ENCODE results near the gene TGFBR2.
"Not testable (repeated sequence)": the region's sequence is repeated elsewhere in the genome, so short reads cannot be mapped to it uniquely, and the experiment has no call there.

TGFBR2 gene

DNA sequence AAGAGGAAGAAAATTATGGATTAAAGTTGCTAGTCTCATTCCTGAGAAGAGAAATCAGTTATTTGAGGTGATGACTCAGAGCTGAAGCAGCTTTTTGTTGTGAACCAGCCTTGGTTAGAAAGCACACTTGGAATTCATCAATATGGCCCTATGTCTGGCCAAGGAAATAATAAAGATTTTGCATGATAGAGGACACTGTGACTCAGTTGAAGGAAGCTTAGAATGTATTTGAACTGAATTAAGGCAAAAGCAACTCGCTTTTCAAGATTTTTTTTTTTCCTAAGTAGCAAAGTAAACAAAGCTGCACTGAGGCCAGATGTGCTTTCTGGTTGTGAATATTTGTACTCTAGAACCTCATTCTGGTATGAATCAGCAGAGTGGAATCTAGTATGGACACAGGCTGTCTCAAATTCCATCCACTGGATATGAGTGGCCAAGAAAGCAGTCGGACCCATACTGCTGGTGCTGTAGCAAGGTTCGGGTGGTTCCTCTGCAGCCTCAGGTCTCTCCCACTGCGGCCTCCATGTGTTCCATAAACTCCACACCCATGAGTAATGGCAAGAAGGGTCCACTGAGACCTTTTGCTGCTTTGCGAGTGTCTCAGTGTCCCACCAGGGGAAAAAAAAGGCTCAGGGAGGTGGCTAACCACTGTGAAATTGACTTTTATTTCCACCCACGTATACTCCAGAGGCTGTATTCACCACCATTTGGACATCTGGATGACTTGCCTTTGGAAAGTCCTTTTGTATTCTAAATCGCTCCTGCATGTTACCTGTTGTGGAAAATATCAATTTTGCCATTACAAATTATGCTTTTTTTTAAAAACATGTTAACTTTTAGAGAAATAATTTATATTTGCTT, 53.1 kb downstream of the TGFBR2 start:
- DNase-seq, result no peak

DNA sequence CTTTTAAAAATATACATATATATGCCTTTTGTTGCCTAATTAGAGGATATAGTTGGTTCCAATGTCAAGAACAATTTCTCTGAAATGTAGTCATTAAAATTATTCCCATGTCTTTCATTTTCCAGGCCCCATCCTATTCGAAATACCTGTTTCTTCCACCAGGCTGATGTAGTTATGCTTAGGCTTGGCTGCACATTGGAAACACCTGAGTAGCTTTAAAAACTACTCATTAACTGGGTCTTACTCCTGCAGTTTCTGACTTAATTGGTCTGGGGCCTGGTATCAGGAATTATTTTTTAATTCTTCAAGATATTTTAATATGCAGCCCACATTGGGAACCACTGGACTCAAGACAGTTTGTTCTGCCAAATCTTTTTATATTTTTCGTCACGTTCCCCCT, 53.7 kb downstream of the TGFBR2 start:
- no peak for DNase-seq

DNA sequence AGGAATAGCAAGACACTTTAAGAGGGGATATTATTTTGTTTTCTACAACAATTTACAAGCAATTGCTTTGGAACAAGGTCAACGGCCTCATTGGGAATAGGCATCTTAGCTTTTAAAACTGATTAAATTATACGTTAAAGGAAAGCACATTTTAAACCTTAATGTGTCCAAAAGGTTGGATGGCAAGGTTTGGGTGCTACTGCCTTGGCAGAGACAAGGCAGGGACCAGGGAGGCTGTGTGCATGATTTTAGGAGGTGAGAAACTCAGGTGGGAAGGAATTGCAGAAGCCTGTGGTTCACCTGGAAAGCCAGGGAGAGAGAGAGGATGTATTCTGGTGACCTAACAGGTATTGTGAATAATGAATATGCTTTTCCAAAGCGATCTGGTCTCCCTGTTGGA, 54.3 kb downstream of the TGFBR2 start:
- DNase-seq, result no peak

DNA sequence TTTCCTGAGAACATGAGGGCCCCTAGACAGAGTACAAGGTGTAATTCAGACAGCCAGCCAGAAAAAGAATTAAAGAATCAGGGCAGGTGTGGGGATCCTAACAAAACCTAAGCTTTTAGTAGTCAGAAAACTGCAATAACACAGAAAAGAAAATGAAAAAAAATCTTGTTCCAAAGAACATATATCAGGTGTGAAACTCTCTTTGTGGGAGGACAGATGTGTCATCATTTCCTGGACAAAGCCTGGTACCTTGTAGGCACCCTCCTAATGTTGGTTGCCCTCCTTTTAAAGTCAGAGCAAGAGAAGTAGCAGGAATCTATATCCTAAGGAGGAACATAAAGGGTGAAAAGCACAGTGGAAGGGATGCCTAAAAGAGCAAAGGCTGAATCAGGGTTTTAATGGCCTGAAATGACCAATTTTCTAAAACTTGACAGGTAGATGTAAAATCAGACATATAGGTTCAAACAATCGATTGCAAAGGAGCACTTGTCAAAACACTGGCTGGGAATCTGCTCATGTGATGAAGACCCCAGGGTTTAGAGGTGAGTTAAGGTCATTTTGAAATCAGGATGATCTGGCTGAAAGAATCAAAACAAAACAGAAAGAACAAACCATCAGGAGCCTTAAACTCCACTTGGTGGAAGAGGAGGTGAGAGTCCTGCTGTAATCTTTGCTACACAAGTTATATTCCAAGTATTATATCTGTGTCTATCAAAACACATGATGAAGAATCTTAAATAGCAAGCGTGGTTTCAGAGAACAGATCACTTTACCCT, 54.9 kb downstream of the TGFBR2 start:
- no peak for DNase-seq

DNA sequence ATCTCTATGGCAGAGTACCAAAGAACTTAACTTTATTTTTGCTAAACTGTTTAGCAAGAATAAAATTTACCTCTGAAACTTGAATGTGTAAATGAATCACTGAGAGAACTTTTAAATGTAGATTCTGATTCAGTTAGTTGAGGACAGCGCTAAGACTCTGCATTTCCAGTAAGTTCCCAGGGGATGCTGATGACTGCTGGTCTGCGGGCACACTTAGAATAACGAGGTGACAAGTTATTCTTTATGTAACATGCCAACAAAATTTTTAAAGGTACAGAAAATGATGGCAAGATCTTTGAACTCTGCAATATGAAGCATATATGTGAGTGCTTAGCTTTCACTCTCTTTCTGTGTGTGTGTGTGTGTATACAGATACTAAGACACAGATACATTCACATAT, 56.4 kb downstream of the TGFBR2 start:
- no peak for DNase-seq

- DNase-seq, result no peak
Observed at GRCh38 chr3:30663533-30664241, 57.3 kb downstream of the TGFBR2 start.

DNA sequence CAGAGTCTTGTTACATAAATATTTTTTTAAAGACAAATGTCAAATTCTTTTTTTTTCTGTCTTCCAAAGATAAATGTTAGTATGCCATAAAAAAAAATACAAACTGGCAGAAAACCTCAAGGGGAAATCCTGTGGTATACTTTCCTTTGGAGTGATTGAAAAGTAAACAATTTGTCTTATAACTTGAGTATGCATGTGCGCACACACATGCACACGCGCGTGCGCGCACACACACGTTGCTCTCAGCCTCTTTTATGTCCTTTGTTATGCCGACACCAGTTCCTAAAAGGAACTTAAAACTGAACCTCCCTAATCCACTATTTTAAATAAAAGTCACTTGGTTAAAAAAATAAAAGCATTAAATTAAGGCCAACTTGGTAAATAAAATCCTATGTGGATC, 58.1 kb downstream of the TGFBR2 start:
- peak; percentile 59 for DNase-seq

DNA sequence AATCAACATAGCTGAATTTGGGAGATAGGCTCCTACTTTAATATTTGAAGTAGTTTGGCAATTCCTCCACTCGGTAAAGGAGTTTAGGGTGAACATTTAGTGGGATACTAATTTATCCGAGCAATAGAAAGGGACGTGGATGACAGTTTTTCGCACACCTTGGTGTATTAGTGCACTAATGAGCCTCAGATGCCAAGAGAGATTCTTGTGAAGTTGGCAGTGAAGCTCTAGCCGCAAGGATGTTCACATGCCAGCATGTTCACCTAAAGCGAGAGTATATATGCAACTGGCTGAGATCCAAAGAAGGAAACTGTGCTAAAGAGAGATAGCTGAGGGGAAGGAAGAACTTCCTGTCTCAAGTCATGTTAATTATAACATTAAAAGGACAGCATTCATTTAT, 58.5 kb downstream of the TGFBR2 start:
- peak; percentile 56 for DNase-seq

GRCh38 chr3:30665539-30665938, 59.1 kb downstream of the TGFBR2 start:
- DNase-seq, result no peak

GRCh38 chr3:30666572-30667279, 60.3 kb downstream of the TGFBR2 start:
- no peak for DNase-seq

DNA sequence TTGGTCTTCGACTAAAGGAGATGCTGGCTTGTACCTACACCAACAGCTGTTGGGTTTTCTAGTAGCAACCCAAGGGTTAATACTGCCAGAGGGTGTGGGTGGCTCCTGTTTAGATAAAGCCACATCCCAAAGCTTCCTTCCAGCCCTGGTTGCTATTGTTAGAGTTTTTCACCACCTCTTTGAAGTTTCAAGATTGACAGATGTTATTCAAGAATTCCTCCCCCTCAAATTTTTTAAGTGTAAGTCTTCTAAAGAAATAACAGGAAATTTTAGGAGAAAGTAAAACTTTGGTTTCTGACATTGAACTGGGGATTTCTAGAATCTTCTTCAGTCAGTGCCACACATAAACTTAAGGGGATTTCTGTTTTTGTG, 60.9 kb downstream of the TGFBR2 start:
- DNase-seq, result peak; percentile 45

DNA sequence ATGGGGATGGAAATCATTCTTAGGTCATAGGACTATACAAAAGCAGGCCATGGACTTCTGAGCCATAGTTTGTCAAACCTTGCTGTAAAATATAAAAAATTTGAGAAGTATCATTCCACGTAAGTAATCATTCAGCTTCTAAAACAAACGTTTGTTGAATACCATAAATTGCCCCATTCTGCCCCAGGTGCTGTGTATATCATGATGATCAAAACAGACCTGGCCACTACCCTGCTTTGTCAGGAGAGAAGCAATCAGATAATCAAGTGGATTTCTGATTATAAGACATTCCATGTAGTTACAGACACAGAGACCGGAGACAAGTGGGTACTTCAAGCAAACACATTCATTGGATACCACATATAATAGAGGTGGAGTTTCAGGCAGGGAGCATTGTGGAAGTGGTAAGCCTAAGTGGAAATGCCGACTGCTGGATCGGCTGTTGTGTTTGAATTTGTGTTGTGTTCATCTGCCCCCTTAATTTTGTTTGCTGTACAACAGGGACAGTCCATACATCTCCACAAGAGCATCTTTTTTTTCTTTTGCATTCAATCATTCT, 61.7 kb downstream of the TGFBR2 start:
- DNase-seq, result no peak

GRCh38 chr3:30669360-30669934, 63.0 kb downstream of the TGFBR2 start:
- not testable (repeated sequence) for DNase-seq

GRCh38 chr3:30670292-30670691, 63.9 kb downstream of the TGFBR2 start:
- no peak for DNase-seq

DNA sequence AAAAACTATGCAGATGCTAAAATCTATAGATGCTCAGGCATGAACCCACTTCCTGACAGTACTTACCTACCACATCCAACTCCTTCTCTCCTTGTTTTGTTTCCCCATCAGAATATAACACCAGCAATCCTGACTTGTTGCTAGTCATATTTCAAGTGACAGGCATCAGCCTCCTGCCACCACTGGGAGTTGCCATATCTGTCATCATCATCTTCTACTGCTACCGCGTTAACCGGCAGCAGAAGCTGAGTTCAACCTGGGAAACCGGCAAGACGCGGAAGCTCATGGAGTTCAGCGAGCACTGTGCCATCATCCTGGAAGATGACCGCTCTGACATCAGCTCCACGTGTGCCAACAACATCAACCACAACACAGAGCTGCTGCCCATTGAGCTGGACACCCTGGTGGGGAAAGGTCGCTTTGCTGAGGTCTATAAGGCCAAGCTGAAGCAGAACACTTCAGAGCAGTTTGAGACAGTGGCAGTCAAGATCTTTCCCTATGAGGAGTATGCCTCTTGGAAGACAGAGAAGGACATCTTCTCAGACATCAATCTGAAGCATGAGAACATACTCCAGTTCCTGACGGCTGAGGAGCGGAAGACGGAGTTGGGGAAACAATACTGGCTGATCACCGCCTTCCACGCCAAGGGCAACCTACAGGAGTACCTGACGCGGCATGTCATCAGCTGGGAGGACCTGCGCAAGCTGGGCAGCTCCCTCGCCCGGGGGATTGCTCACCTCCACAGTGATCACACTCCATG, 65.3 kb downstream of the TGFBR2 start:
- DNase-seq, result no peak

- DNase-seq, result no peak
Observed at GRCh38 chr3:30672287-30672735, 65.9 kb downstream of the TGFBR2 start.

- DNase-seq, result no peak
Observed at GRCh38 chr3:30672959-30673358, 66.6 kb downstream of the TGFBR2 start.

DNA sequence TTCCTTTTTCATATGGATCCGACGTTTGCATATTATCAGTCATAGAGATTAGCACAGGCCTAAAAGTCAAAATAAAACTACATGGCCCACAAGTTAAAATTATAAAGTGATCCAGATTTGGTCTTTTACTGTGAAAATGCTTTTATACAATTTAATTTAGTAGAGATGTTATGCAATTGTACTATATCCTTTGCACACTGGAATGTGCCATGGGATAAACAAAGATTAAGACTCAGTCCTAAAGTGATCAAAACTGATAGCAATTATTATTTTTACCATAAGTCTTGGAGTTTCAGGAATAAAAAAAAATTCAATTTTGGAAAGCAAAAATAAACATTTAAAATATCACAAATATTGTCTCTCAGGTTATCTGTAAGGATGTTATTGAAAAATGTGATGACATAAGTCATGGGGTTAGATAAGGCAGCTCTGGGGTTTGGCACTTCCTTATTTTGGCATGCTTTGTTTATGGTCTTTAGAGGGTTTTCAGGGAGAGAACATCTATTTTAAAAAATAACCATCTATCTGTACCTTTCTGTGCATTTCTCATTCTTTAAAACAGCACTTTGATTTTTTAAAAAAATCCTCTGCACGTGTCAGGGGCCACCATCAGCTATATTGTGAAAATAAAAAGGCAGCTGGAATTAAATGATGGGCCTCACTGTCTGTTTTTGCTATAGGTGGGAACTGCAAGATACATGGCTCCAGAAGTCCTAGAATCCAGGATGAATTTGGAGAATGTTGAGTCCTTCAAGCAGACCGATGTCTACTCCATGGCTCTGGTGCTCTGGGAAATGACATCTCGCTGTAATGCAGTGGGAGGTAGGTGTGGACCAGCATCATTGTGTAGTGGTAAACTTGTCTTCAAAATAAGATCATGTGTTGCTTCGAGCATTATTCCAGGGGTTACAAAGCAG, 67.3 kb downstream of the TGFBR2 start:
- DNase-seq, result no peak

- no peak for DNase-seq
Observed at GRCh38 chr3:30675006-30675405, 68.6 kb downstream of the TGFBR2 start.

- no peak for DNase-seq
Observed at GRCh38 chr3:30675774-30676173, 69.4 kb downstream of the TGFBR2 start.
